ENCODE data around the gene UBE2C.
A peak's percentile ranks its signal among the peaks of the same experiment; 100 is the strongest.
"Not testable (repeated sequence)": the region's sequence is repeated elsewhere in the genome, so short reads cannot be mapped to it uniquely, and the experiment has no call there.

Gene UBE2C

DNA sequence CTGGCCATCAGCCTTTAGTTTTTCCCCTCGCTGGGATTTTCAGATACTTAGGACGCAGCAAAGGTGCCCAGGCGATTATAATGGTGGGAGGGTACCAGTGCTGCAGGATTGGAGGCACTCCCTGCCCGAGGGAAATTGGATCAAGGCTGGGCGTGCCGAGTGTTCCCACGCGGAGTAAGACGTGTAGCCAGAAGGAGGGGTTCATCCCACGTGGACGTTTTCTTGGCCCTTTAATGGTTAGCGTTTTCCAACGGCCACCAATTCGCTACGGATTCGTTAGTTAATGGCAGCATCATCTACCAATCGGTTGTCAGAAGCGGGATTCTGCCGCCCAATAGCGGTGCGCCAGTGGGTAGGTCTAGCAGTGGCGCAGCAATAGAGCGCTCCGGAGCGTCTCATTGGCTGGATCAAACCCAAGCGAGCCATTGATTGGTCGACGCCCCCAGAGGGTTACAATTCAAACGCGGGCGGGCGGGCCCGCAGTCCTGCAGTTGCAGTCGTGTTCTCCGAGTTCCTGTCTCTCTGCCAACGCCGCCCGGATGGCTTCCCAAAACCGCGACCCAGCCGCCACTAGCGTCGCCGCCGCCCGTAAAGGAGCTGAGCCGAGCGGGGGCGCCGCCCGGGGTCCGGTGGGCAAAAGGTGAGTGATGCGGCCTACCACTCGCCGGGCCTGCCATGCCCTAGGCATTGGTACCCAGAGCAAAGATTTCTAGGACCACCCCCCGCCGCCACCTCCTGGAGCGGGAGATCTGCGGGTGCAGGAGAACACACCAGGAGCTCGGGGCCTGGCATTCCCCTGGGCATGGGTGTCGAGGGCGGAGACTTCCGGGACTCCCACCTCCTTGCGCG is at the start of gene UBE2C:
UBE2C (plus strand) TSS at position 488 of the 849 bp plus-strand sequence; CDS start at position 540, 52 bp downstream.
- peak; percentile 99 for DNase-seq (ENCODE audit: low read depth in 2 of 2)

DNA sequence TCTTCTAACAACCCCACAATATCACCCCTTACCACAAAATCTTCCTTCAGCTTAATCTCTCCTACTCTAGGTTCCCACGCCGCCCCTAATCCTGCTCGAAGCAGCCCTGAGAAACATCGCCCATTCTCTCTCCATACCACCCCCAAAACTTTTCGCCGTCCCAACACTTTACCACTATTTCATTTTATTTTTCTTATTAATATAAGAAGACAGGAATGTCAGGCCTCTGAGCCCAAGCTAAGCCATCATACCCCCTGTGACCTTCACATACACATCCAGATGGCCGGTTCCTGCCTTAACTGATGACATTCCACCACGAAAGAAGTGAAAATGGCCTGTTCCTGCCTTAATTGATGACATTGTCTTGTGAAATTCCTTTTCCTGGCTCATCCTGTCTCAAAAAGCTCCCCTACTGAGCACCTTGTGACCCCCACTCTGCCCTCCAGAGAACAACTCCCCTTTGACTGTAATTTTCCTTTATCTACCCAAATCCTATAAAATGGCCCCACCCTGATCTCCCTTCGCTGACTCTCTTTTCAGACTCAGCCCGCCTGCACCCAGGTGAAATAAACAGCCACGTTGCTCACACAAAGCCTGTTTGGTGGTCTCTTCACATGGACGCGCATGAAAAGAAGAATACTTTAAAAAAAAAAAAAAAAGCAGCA is 47.7 kb upstream of the UBE2C start:
- DNase-seq (ENCODE audit: low read depth in 2 of 2) = not testable (repeated sequence)

DNA sequence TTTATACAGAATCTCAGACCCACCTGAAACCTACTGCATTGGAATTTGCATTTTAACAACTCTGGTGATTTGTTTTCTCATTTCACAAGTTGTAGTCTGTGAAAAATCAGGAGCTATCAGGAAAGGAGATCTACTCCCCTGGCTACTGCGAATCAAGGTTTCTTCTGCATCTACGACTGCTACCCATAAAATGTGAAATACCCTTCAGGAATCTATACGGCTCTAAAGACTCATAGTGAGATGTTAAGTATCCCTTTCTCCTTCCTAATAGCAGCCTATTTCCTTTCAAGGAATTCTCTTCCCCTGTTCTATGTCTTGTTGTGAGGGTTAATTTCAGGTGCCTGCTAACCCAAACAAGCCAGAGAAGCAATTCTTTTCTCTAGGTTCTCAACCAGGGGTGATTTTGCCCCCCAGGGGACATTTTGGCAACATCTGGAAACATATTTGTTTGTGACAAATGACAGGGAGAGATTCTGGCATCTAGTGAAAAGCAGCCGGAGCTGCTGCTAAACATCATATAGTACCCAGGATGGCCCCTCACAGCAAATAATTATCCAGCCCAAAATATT is 47.1 kb upstream of the UBE2C start:
- no peak for DNase-seq (ENCODE audit: low read depth in 2 of 2)

DNA sequence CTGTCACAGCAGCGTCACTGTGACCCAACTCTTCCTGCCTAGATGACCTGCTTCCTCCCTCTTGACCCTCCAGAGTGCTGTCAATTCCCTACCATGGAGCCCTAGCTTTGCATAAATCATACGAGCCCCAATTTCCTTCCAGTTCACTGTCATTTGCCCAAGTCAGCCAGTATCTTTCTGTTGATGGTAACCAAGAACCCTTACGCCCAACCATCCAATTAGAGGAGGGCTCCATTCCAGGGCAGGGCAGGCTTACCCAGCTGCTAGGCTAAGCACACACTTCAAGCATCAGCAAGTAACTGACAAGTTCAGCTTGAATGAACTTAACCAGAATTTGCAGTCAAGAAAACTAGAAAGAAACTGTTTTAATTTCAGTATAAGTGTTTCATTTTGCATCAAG is 46.5 kb upstream of the UBE2C start:
- DNase-seq (ENCODE audit: low read depth in 2 of 2) = no peak

DNA sequence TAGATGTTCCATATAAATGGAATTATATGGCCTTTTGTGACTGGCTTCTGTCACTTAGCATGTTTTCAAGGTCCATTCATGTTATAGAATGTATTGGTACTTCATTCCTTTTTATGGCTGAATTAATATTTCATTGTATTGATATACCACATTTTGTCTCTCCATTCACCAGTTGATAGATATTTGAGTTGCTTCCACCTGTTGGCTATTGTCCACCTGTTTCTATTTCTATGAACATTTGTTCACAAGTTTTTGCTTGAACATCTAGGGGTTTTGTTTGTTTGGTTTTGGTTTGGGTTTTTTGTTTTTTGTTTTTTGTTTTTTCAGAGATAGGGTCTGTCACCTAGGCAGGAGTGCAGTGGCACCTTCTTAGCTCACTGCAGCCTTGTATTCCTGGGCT is 44.0 kb upstream of the UBE2C start:
- DNase-seq (ENCODE audit: low read depth in 2 of 2) = no peak

DNA sequence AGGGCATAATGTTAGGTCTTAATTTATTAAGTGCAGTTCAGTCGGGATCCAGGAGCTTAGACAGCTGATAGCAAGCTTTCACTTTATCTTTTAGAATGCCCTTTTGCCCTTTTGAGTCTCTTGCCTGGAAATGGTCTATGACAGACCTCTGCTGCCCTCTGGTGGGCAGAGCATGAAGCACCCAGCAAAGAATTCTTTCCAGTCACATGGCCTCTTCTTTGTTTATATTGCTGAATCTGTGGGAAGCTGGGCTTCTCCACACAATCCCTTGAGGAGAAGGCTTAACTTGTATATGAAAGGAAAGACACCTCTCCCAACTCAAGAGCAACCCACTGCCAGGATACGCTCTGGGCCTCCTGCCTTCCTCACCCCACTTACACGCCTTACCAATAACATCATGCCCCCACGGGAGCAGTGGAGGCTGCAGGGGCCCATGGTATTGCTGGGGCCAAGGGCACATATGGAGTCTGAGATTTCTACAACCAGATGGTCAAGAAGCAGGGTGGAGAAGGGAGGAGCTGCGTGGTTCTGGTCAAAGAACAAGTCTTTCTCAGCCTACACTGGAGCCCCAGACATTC is 41.2 kb upstream of the UBE2C start:
- DNase-seq (ENCODE audit: low read depth in 2 of 2) = peak; percentile 53 to 56

DNA sequence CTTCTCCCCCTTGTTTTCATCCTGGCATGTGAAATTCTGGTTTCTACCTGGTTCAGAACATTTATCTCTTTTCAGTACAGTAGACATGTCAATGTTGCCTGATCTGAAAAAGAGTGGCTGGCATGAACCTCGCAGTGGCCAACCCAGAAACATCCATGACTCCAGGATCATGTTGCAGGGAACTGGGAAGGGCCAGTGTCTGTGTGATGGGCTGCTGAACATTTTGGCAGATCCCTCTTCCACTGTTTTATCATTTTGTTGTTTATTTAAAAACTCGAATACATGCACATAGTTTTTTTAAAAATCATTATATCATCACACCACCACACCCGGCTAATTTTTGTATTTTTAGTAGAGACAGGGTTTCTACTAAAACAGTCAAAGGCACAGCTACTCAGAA is 39.8 kb upstream of the UBE2C start:
- DNase-seq (ENCODE audit: low read depth in 2 of 2) = no peak

DNA sequence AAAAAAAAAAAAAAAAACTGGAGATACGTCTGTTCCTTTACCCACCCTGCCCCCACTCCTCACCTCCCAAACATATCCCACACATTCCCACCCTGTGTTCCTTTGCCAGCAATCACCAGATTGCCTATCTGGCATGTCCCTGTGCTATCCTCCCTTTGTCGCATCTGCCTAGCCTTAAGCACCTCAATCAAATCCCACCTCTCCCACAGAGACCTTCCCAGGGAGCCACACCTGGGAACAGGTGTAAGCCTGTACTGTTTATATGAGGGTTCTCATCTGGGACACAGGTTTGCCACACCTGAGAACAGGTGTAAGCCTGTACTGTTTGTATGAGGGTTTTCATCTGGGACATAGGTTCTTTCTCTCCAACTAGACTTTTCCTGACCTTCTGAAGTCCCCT is 37.5 kb upstream of the UBE2C start:
- no peak for DNase-seq (ENCODE audit: low read depth in 2 of 2)

DNA sequence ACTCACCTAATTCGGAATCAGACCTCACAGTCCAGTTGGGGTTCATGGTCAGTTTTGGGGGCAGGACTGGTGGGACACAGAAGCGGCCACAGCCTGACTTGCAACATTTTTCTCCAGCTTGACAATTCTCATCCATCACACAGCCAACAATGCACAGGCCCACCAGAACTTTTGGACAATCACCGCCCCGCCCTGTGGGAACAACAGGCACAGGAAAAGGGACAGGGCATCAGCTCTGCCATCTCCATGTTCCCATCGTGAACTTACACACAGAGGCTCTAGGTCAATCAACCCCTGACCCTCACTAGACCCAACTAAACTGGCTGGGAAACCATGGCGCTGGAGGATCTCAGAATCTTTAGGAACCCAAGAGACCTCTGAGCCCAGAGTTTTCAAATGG is 37.0 kb upstream of the UBE2C start:
- DNase-seq (ENCODE audit: low read depth in 2 of 2) = no peak

DNA sequence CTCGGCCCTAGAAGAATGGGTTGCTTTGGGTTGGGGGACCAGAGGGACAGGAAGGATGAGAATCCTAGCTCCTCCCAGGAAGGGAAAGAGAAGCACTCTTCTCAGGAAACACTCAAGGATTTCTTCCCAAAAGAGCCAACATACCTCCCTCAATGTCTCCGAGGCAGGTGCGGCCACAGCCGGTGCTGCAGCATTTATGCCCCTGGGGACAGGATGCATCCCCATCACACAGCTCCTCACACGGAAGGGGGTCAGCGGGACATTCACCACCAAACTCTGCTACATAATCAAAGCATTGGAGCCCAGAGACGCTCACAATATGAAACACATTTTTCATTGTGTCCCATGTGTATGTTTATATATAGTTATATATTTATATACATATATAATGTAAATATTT is 35.5 kb upstream of the UBE2C start:
- DNase-seq (ENCODE audit: low read depth in 2 of 2) = no peak

DNA sequence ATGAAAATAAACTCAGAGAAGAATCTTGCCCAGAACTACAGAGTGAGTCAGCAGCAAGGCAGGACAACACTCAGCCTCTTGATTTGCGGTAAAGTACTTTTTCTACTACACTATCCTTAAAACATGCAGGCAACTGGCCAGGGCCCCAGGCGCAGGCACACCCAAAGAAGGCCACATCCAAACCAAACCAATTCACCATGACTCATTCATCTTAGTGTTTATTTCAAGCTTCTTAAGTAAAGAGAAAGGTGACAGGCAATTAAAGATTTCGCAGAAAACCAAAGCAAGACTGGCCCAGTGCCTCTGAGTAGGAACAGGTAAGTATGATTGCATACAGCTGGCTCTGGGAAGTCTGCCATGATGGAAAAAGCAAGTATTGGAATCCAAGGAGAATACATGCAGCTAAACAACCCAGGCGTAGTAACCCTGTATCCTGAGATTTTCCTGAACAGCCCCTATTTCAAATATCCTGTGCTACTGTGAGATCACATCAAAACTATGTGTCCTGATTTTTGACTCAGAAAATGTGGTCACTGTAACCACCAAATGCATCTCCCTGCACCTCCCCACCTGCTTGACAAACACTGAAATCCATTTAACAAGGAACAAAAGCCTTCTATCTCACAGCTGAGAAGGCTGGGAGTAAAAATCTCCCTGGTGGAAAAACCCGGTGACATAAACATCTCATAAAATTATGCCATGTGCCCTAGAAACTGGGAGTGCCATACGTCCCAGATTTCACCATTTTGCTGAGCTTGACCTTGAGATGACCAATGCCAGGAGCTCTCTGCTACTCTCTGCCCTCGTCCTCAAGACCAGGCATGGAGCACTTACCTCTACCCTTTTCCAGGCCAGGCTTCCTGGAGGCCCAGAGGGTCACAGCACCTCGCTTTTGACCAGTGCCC is 33.2 kb upstream of the UBE2C start:
- DNase-seq (ENCODE audit: low read depth in 2 of 2) = peak; percentile 98 to 99

DNA sequence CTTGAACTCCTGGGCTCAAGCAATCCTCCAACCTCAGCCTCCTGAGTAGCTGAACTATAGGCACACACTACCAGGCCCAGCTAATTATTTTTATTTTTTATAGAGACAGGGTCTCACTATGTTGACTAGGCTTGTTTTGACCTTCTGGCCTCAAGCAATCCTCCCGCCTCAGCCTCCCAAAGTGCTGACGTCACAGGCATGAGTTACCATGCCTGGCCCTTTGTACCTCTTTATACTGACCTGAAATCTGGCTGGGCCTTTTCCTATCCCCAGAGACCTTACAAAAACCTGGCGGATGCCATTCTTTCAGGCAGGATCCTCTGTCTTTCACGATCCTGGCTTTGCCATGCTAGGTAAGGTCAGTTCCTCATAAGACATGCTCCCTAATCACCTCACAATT is 32.3 kb upstream of the UBE2C start:
- no peak for DNase-seq (ENCODE audit: low read depth in 2 of 2)

DNA sequence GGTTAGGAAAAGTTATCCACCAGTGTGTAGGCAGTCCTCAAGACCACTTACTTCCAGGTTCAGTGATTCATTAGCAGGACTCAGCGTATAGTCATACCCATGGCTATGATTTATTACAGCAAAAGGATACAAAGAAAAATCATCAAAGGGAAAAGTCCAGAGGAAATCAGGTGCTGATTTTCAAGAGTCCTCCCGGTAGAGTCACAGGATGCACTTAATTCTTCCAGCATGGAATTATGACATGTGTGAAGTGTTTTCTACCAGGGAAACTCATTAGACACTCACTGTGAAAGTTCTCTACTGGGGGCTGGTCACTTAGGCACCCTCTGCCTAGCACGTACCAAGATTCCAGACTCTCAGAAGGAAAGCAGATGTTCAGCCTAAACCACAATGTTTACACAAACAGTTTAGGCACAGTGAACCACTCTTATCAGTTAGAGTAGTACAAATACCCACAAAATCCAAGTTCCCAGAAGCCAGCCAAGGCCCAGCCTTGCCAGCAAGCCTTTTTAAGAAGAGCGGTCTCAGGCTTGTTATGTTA is 31.0 kb upstream of the UBE2C start:
- peak; percentile 71 to 75 for DNase-seq (ENCODE audit: low read depth in 2 of 2)

DNA sequence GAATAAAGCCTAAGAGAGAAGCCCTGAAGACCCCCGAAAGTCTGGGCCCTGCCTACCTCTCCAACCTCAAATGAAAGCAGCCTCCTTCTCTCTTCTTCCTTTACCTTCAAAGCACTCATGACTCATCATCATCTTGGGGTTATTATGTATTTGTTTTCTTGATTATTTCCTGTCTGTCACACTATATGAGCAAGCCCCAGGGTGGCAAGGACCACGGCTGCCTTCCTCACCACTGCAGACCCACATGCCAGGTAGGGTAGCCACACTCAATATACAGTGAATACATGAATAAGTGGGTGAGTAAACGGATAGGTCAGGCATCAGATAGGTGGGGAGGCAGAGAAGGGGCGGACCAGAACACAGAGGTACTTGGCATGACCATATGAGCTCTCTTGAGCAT is 29.6 kb upstream of the UBE2C start:
- DNase-seq (ENCODE audit: low read depth in 2 of 2) = no peak

DNA sequence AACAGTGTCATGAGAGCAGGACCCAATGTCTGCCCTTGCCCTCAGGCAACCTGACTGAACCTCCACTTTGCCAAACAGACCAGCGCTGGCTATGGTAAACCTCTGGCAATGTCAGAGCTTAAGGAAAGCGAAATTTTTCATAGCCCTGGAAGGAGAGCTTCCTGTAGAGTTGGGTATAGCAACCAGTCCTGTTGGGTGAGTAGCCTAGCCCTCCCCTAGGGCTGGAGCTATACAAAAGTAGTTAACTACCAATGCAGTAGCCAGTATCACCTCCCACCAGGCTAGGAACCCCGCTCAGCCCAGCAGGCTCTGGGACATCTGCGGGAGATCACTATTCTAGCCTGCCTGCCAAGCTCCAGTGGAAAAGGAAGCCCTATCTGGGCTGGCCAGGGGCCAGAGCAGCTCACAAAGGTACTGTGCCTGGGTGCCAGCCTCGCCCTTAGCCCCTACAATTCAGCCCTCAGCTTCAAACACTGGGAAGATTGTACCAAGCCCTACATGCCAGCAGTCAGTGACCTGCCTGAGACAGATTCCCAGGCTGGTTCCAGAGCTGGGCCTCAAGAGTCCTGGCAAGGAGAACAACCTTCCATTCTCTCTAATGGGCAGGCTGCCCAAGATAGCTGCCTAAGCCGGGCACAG is 28.7 kb upstream of the UBE2C start:
- DNase-seq (ENCODE audit: low read depth in 2 of 2) = no peak

DNA sequence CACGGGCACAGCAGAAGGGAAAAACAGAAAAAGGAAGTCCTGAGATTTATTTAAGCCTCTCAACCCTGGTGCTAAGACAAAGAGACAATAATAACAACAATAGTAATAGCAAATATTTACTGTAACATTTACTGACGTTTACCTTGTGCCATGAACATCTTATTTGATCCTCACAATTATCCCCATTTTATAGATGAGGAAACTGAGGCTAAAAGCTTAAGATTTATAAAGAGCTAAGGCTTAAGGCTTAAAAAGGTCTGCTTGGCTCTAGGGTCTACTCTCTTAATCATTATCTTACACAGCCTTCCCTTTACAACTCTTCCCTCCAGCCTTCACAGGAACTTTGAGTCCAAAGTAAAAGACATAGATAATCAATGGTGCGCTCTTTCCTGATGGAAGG is 24.1 kb upstream of the UBE2C start:
- DNase-seq (ENCODE audit: low read depth in 2 of 2) = no peak

DNA sequence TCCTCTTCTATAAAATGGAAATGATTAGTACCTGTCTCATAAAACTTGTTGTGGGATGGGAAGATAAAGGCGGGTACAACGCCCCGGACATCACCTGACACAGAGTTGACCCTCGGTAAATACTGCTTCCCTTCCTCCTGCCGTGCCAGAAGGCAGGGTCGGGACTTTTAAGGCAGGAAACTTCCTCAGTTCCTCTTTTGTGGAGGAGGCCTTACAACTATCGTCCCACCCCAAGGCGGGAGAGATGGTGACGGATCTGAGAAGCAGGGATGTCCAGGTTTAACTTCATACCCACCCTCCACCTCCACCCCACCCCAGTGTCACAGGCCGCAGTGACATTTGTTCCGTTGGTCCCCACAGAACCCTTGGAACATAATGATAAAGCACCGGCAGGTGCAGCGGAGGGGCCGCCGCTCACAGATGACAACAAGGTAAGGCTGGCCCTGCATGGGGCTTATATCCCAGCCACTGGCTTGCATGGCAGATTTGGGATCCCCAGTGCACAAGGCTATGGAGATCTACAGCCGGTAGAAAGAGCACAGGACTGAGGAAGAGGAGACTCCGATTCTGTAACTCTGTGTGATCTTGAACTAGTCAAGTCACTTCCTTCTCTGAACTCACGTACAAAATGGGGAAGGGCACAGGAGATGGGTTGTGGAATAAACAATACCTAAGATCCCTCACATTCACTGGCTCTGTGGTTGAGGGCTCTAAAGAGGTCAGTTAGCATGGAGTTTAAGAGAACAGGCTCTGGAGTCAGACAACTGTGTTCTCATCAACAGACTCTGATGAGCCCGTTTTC is 19.9 kb upstream of the UBE2C start:
- DNase-seq (ENCODE audit: low read depth in 2 of 2) = no peak

DNA sequence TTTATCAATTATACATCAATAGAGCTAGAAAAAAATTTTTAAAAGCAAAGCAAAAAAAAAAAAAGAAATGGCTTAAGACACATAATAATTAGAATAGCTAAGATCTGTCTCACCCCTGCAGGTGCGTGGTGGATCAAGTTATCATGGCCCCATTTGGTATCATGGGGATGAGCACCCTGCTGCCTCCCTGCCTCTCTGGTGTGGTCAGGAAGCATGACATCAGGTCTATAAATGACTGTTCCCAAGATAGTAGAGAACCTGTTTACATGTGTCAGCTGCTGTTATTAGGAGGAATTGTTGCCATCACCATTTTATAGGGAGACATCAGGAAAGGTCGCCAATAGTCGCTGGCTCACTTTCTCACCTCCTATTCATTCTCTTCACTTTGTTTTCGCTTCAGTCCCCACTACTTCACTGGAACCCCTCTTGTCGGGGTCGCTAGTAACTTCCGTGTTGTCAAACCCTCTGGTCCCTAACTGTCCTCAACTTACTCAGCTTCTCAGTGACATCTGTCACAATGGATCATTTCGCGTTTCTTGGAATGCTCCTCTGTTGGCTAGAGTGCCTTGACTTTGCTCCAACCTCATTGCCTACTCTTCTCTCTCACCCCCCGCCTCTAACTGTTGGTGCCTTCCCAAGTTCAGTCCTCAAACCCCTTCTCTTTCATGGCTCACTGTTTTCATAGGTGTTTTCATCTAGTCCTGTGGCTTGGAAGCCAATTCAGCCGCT is 15.9 kb upstream of the UBE2C start:
- no peak for DNase-seq (ENCODE audit: low read depth in 2 of 2)

DNA sequence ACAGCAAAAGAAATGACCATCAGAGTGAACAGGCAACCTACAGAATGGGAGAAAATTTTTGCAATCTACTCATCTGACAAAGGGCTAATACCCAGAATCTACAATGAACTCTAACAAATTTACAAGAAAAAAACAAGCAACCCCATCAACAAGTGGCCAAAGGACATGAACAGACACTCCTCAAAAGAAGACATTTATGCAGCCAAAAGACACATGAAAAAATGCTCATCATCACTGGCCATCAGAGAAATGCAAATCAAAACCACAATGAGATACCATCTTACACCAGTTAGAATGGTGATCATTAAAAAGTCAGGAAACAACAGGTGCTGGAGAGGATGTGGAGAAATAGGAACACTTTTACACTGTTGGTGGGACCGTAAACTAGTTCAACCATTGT is 14.9 kb upstream of the UBE2C start:
- DNase-seq (ENCODE audit: low read depth in 2 of 2) = not testable (repeated sequence)
